Activated CD8-positive, alpha-beta T cell treated with anti-CD3 and anti-CD28 coated beads for 36 hours (primary cell): Measurements from ENCODE around the gene DUSP9. TPM values are rescaled to one million over a fixed set of nuclear protein-coding genes. Genes with fewer than 3 reads are reported as not detected.

ENCODE experiments used
- ATAC-seq: fragments of 200-7000 bp; cut with Tn5 transposase; one replicate; pipeline ENCODE4 v1.10.0; 2021; ENCODE audit warnings: mild to moderate bottlenecking, moderate library complexity
- CTCF ChIA-PET: fragments of 350-600 bp; sonication (Branson Sonifier 250); formaldehyde crosslinking; loops from one replicate; lab custom pipeline; 2021; ENCODE audit warnings: antibody characterized with exemption; lab: Charles Lee
- POLR2A ChIA-PET: fragments of 350-600 bp; sonication (Branson Sonifier 250); formaldehyde crosslinking; loops from one replicate; lab custom pipeline; 2021; ENCODE audit warnings: antibody characterized with exemption; lab: Charles Lee
- DNase-seq: peaks from one replicate; pipeline ENCODE4 v3.0.0-alpha.2; 2020
- H3K27ac Mint-ChIP-seq: one replicate; pipeline ENCODE4 v1.8.0; 2021; ENCODE audit warnings: mild to moderate bottlenecking, mixed read lengths
- H3K27me3 Mint-ChIP-seq: one replicate; pipeline ENCODE4 v1.8.0; 2021; ENCODE audit warnings: mixed read lengths
- H3K36me3 Mint-ChIP-seq: one replicate; pipeline ENCODE4 v1.8.0; 2021; ENCODE audit warnings: low read depth, mixed read lengths
- H3K4me1 Mint-ChIP-seq: one replicate; pipeline ENCODE4 v1.8.0; 2021; ENCODE audit warnings: low read depth, mixed read lengths
- H3K4me3 Mint-ChIP-seq: one replicate; pipeline ENCODE4 v1.8.0; 2021; ENCODE audit warnings: mild to moderate bottlenecking, moderate library complexity, mixed read lengths
- H3K9me3 Mint-ChIP-seq: one replicate; pipeline ENCODE4 v1.8.0; 2021; ENCODE audit warnings: mixed read lengths
- CTCF ChIP-seq: fragments of 200-600 bp; IDR thresholded peaks from one replicate; pipeline ENCODE4 v1.8.0; 2022; ENCODE audit warnings: antibody characterized with exemption, mild to moderate bottlenecking
- intact Hi-C: fragments of 100-400 bp; cut with micrococcal nuclease; formaldehyde crosslinking; loops from one replicate; pipeline ENCODE4 v1.10.0; 2022
- total RNA-seq, 2 experiments: library from RNA; stranded (reverse); gene quantifications; one replicate each; pipeline ENCODE4 v1.2.3, GENCODE V29; 2021

DUSP9 gene
- total RNA-seq, 2 experiments from 2014 or later, result 0.14 TPM; not detected in 1

DNA sequence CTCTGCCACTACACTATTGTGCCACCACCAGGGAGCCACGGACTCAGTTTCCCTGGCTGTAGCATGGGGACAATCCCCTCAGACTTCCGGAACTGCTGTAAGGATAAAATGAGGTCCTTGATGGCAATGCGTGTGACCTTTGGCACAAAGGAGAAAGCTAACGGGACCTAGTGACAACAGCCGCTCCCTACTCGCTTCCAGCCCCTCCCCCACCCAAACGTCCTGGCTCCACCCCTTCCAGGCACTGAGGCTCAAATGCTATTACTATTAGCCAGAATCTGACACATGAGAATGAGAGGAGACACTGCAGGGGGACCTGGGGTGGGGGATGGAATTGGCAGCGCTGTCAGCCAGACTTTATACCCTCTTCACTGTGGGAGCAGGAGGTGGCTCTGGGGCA is 5.4 kb upstream of the DUSP9 start:
- H3K27ac Mint-ChIP-seq, result no peak overlapping the region
- no peak overlapping the region for H3K4me3 Mint-ChIP-seq
- ChIA-PET POLR2A (no interaction called here), CTCF (interaction anchor here (0.9 to 2.0 kb wide), 2 partner anchors 10 to 102 kb away, joined by 3 to 5 read pairs; no protein-coding TSS in a partner anchor)
- ATAC-seq, result no peak
- intact Hi-C loops, result no loop called here
- H3K4me1 Mint-ChIP-seq, result peaks cover 5% of the 10 kb centered on the region
- no peak for DNase-seq
- H3K36me3 Mint-ChIP-seq, result no peaks in the 10 kb centered on the region
- no peaks in the 10 kb centered on the region for H3K9me3 Mint-ChIP-seq
- H3K27me3 Mint-ChIP-seq, result peaks cover 37% of the 10 kb centered on the region
- no peak for TF ChIP-seq CTCF

GRCh38 chrX:153642051-153642654 is 4.8 kb upstream of the DUSP9 start:
- TF ChIP-seq CTCF, result no peak
- DNase-seq (no peak), ATAC-seq (peak; percentile 22)
- intact Hi-C loops, result no loop called here
- Mint-ChIP-seq H3K27me3 (peaks cover 37% of the 10 kb centered on the region), H3K27ac (no peak overlapping the region), H3K4me1 (peaks cover 5% of the 10 kb centered on the region), H3K36me3 (no peaks in the 10 kb centered on the region), H3K4me3 (no peak overlapping the region), H3K9me3 (no peaks in the 10 kb centered on the region)
- ChIA-PET CTCF (interaction anchor here (2.0 kb wide), 1 partner anchor 10 kb away, joined by 5 read pairs; no protein-coding TSS in a partner anchor), POLR2A (no interaction called here)

GRCh38 chrX:153642655-153643430 is 4.2 kb upstream of the DUSP9 start:
- TF ChIP-seq CTCF, result no peak
- Mint-ChIP-seq H3K27ac (no peak overlapping the region), H3K4me3 (no peak overlapping the region), H3K36me3 (no peaks in the 10 kb centered on the region), H3K27me3 (peaks cover 39% of the 10 kb centered on the region), H3K9me3 (no peaks in the 10 kb centered on the region), H3K4me1 (peaks cover 7% of the 10 kb centered on the region)
- ChIA-PET CTCF (interaction anchor here (0.9 kb wide), 3 partner anchors 17 to 69 kb away, joined by 3 to 4 read pairs (median 3); no protein-coding TSS in a partner anchor), POLR2A (no interaction called here)
- intact Hi-C loops, result no loop called here
- DNase-seq (no peak), ATAC-seq (no peak)

DNA sequence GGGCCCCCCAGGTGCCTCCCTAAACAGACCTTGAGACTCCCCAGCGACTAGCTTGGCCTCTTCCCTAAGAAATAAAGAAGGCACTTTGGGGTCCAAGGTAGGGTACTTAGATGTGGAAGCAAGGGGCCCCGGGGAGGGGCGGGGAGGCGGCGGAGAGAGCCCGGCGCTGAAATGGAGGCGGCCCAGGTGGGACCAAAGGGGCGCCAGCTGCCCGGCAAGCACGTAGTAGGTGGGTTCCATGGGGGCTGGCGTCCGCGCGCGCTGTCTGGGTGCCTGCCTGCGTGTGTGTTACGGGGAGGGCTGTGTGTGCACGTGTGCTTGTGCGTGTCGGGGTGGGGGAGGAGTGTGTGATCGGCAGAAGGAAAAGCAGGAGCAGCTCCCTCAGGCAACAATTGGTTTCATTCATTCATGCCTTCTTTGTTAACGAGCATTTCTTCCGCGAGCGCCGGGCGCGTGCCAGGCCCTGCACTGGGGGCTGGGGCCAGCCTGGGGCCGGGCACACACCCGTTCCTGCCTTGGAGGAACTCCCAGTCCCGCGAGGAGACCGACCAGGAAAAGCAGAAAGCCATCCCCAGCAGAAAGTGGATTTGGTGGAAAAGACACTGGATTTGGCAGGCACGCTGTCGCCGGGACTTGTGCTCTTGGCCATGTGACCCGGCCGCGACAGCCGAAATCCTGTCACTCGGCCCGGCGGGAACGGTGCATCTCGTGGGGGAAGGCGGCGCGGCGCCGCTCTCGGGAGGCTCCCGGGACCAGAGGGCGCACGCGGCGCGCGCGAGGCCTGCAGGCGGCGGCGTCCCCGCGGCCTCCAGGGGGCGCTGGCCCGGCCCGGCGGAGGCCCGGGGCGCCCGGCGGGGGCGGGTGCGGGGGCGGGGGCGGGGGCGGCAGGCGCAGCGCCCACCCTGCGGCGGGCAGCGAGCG is 3.3 kb upstream of the DUSP9 start:
- Mint-ChIP-seq H3K27me3 (peaks cover 42% of the 10 kb centered on the region), H3K9me3 (no peaks in the 10 kb centered on the region), H3K36me3 (no peaks in the 10 kb centered on the region), H3K4me3 (no peak overlapping the region), H3K27ac (no peak overlapping the region), H3K4me1 (peaks cover 7% of the 10 kb centered on the region)
- intact Hi-C loops, result no loop called here
- DNase-seq (no peak), ATAC-seq (peak; percentile 38)
- no peak for TF ChIP-seq CTCF
- ChIA-PET CTCF (interaction anchor here (0.9 to 3.3 kb wide), 6 partner anchors 16 to 70 kb away, joined by 3 to 12 read pairs (median 4); no protein-coding TSS in a partner anchor), POLR2A (no interaction called here)
